ENCODE measurements around the gene AKTIP.

The AKTIP gene

GRCh38 chr16:53511403-53512280 is 8.6 kb upstream of the AKTIP start:
- TF ChIP-seq FOXM1 (IDR thresholded peaks at IDR 0.05; ENCODE audit: borderline replicate concordance) (no peak), SP1 (IDR thresholded peaks at IDR 0.05) (no peak), TARDBP (IDR thresholded peaks at IDR 0.05) (no peak)
- ChIA-PET POLR2A (no interaction called here), CTCF (no interaction called here)
- DNase-seq (ENCODE audit: extremely low spot score): no peak

GRCh38 chr16:53511084-53511402 is 8.0 kb upstream of the AKTIP start:
- CTCF ChIA-PET: no interaction called here
- POLR2A ChIA-PET: no interaction called here
- DNase-seq (ENCODE audit: extremely low spot score): no peak
- no peak for TF ChIP-seq PKNOX1 (IDR thresholded peaks at IDR 0.05)
- no peak for TF ChIP-seq LEF1 (IDR thresholded peaks at IDR 0.05; ENCODE audit: borderline replicate concordance)

GRCh38 chr16:53510704-53511070 is 7.7 kb upstream of the AKTIP start:
- POLR2A ChIA-PET: interaction anchor here (1.0 kb wide), 1 partner anchor 77 kb away, joined by 4 read pairs; the partner anchor contains the start of gene RBL2
- CTCF ChIA-PET: interaction anchor here (1.0 kb wide), 2 partner anchors 8 to 21 kb away, joined by 4 to 6 read pairs; no protein-coding TSS in a partner anchor
- TF ChIP-seq BHLHE40 (IDR thresholded peaks at IDR 0.05; ENCODE audit: borderline replicate concordance): no peak
- TF ChIP-seq FOXM1 (IDR thresholded peaks at IDR 0.05; ENCODE audit: borderline replicate concordance): no peak
- TF ChIP-seq FOXA1 (IDR thresholded peaks at IDR 0.05): no peak
- TF ChIP-seq HDGF (IDR thresholded peaks at IDR 0.05; ENCODE audit: borderline replicate concordance): no peak
- no peak for TF ChIP-seq LEF1 (IDR thresholded peaks at IDR 0.05; ENCODE audit: borderline replicate concordance)
- TF ChIP-seq ZNF384 (IDR thresholded peaks at IDR 0.05): no peak
- no peak for TF ChIP-seq SUZ12 (IDR thresholded peaks at IDR 0.05)
- no peak for TF ChIP-seq L3MBTL2 (conservative IDR thresholded peaks at IDR 0.05)
- no peak for TF ChIP-seq TARDBP (IDR thresholded peaks at IDR 0.05)
- no peak for TF ChIP-seq NFRKB (IDR thresholded peaks at IDR 0.05)
- no peak for TF ChIP-seq PKNOX1 (IDR thresholded peaks at IDR 0.05)
- DNase-seq (ENCODE audit: extremely low spot score): no peak

- CTCF ChIA-PET: interaction anchor here (0.5 to 1.0 kb wide), 3 partner anchors 9 to 103 kb away, joined by 3 to 6 read pairs (median 4); no protein-coding TSS in a partner anchor
- DNase-seq (ENCODE audit: extremely low spot score): peak; percentile 76
Measured at GRCh38 chr16:53509906-53510703, 7.1 kb upstream of the AKTIP start.

GRCh38 chr16:53507464-53508179 is 4.6 kb upstream of the AKTIP start:
- ChIA-PET CTCF (no interaction called here), POLR2A (no interaction called here)
- no peak for TF ChIP-seq L3MBTL2 (conservative IDR thresholded peaks at IDR 0.05)
- no peak for TF ChIP-seq SP1 (IDR thresholded peaks at IDR 0.05)
- TF ChIP-seq SUZ12 (IDR thresholded peaks at IDR 0.05): no peak
- TF ChIP-seq ARNT (IDR thresholded peaks at IDR 0.05): no peak
- no peak for DNase-seq (ENCODE audit: extremely low spot score)

More at GRCh38 chr16:53509906-53510703, 7.1 kb upstream of the AKTIP start:
- POLR2A ChIA-PET: interaction anchor here (1.0 kb wide), 1 partner anchor 76 kb away, joined by 4 read pairs; the partner anchor contains the start of gene RBL2
- TF ChIP-seq FOXA1 (IDR thresholded peaks at IDR 0.05) (no peak), TARDBP (IDR thresholded peaks at IDR 0.05) (no peak), L3MBTL2 (conservative IDR thresholded peaks at IDR 0.05) (no peak), FOXK2 (IDR thresholded peaks at IDR 0.05) (no peak), HDGF (IDR thresholded peaks at IDR 0.05; ENCODE audit: borderline replicate concordance) (no peak), SUZ12 (IDR thresholded peaks at IDR 0.05) (no peak), CTBP1 (IDR thresholded peaks at IDR 0.05; ENCODE audit: borderline replicate concordance) (no peak)

GRCh38 chr16:53506254-53506653 is 3.2 kb upstream of the AKTIP start:
- ChIA-PET CTCF (no interaction called here), POLR2A (no interaction called here)
- TF ChIP-seq SUZ12 (IDR thresholded peaks at IDR 0.05) (no peak), LEF1 (IDR thresholded peaks at IDR 0.05; ENCODE audit: borderline replicate concordance) (no peak), ELF4 (IDR thresholded peaks at IDR 0.05) (no peak), FOXM1 (IDR thresholded peaks at IDR 0.05; ENCODE audit: borderline replicate concordance) (no peak), FOXK2 (IDR thresholded peaks at IDR 0.05) (no peak), CTBP1 (IDR thresholded peaks at IDR 0.05; ENCODE audit: borderline replicate concordance) (no peak), L3MBTL2 (conservative IDR thresholded peaks at IDR 0.05) (no peak), PKNOX1 (IDR thresholded peaks at IDR 0.05) (no peak), TARDBP (IDR thresholded peaks at IDR 0.05) (no peak), SP1 (IDR thresholded peaks at IDR 0.05) (no peak), BHLHE40 (IDR thresholded peaks at IDR 0.05; ENCODE audit: borderline replicate concordance) (no peak), ZNF384 (IDR thresholded peaks at IDR 0.05) (no peak), FOXA1 (IDR thresholded peaks at IDR 0.05) (no peak), NFRKB (IDR thresholded peaks at IDR 0.05) (no peak), HDGF (IDR thresholded peaks at IDR 0.05; ENCODE audit: borderline replicate concordance) (no peak), ARNT (IDR thresholded peaks at IDR 0.05) (no peak)
- DNase-seq (ENCODE audit: extremely low spot score): no peak

Data from HEK293T (cell line).